Liver (tissue), 9 donors: Measurements from ENCODE around the gene CMC1. TPM values are rescaled to one million over a fixed set of nuclear protein-coding genes. Genes with fewer than 3 reads are reported as not detected.

Experiments used
- DNase-seq: peaks from one replicate; pipeline ENCODE4 v3.0.0-alpha.2; 2017; ENCODE audit warnings: low spot score
- H3K27ac ChIP-seq, 2 donors: one replicate each; pipeline ENCODE4 v1.7.0; 2013; ENCODE audit warnings: inconsistent platforms in 2 of 2, low read length in 2 of 2, control low read depth in 1 of 2, low read depth in 1 of 2, mild to moderate bottlenecking in 1 of 2
- H3K27me3 ChIP-seq, 4 donors: one replicate each; pipeline versions ENCODE4 v1.6.1 to v1.7.0; 2013; ENCODE audit warnings: low read length in 3 of 4, inconsistent platforms in 1 of 4, mild to moderate bottlenecking in 1 of 4, moderate library complexity in 1 of 4; ENCODE audit not compliant: control insufficient read depth in 4 of 4, insufficient read depth in 4 of 4
- H3K36me3 ChIP-seq, 4 donors: one replicate each; pipeline versions ENCODE4 v1.6.1 to v1.7.0; 2013; ENCODE audit warnings: low read length in 3 of 4, mild to moderate bottlenecking in 3 of 4, low read depth in 1 of 4, moderate library complexity in 1 of 4; ENCODE audit not compliant: control insufficient read depth in 4 of 4, insufficient read depth in 3 of 4
- H3K4me1 ChIP-seq, 4 donors: one replicate each; pipeline versions ENCODE4 v1.6.1 to v1.7.0; 2013; ENCODE audit warnings: low read length in 3 of 4, mild to moderate bottlenecking in 3 of 4, moderate library complexity in 1 of 4; ENCODE audit not compliant: control insufficient read depth in 4 of 4, insufficient read depth in 4 of 4
- H3K4me3 ChIP-seq, 3 donors: one replicate each; pipeline versions ENCODE4 v1.6.1 to v1.7.0; 2013; ENCODE audit warnings: low read length in 3 of 3, control low read depth in 1 of 3, low read depth in 1 of 3, mild to moderate bottlenecking in 1 of 3
- H3K9ac ChIP-seq, 2 donors: one replicate each; pipeline ENCODE4 v1.7.0; 2013; ENCODE audit warnings: low read length in 2 of 2, mild to moderate bottlenecking in 2 of 2, moderate library complexity in 2 of 2, control low read depth in 1 of 2, low read depth in 1 of 2
- H3K9me3 ChIP-seq, 4 donors: one replicate each; pipeline versions ENCODE4 v1.6.1 to v1.7.0; 2013; ENCODE audit warnings: low read length in 3 of 4; ENCODE audit not compliant: control insufficient read depth in 4 of 4
- FOXA2 ChIP-seq: IDR thresholded peaks from 2 replicates; pipeline ENCODE4 v1.6.1; 2016; ENCODE audit warnings: antibody characterized with exemption
- GABPA ChIP-seq, 2 donors: IDR thresholded peaks in 1 of 2; conservative IDR thresholded peaks in 1 of 2; 2 replicates each; pipeline ENCODE4 v1.6.1; 2016; ENCODE audit warnings: antibody characterized with exemption in 2 of 2, mild to moderate bottlenecking in 1 of 2, moderate library complexity in 1 of 2
- HNF4A ChIP-seq, 2 donors: conservative IDR thresholded peaks; 2 replicates each; pipeline ENCODE4 v1.6.1; 2016; ENCODE audit warnings: antibody characterized with exemption in 2 of 2, mild to moderate bottlenecking in 2 of 2
- HNF4G ChIP-seq: IDR thresholded peaks from 2 replicates; pipeline ENCODE4 v1.6.1; 2016; ENCODE audit warnings: antibody characterized with exemption
- JUND ChIP-seq, 2 donors: IDR thresholded peaks; 2 replicates each; pipeline ENCODE4 v1.6.1; 2016; ENCODE audit warnings: antibody characterized with exemption in 2 of 2
- NR2F2 ChIP-seq: IDR thresholded peaks from 2 replicates; pipeline ENCODE4 v1.6.1; 2016; ENCODE audit warnings: antibody characterized with exemption
- RAD21 ChIP-seq, 2 donors: IDR thresholded peaks; 2 replicates each; pipeline ENCODE4 v1.6.1; 2016; ENCODE audit warnings: antibody characterized with exemption in 2 of 2, mild to moderate bottlenecking in 2 of 2
- RXRA ChIP-seq, 2 donors: IDR thresholded peaks; 2 replicates each; pipeline ENCODE4 v1.6.1; 2017 to 2018; ENCODE audit warnings: antibody characterized with exemption in 2 of 2, mild to moderate bottlenecking in 1 of 2
- SP1 ChIP-seq: IDR thresholded peaks from 2 replicates; pipeline ENCODE4 v1.6.1; 2018; ENCODE audit warnings: antibody characterized with exemption, mild to moderate bottlenecking
- TAF1 ChIP-seq: conservative IDR thresholded peaks from 2 replicates; pipeline ENCODE4 v1.6.1; 2016; ENCODE audit warnings: antibody characterized with exemption, mild to moderate bottlenecking
- YY1 ChIP-seq: IDR thresholded peaks from 2 replicates; pipeline ENCODE4 v1.6.1; 2016; ENCODE audit warnings: antibody characterized with exemption, mild to moderate bottlenecking
- WGBS: extraction: QIAGEN DNeasy Blood & Tissue Kit; methylation state at CpG from one replicate; pipeline ENCODE4 v1.1.7; 2013; 5-methylcytosine and 5-hydroxymethylcytosine counted together
- polyA plus RNA-seq, 2 donors: library from polyadenylated mRNA; stranded (reverse) in 1 of 2; unstranded in 1 of 2; fragments of 200-250 nt in 1 of 2; fragments of >200 nt in 1 of 2; fragmentation: Nextera tagmentation in 1 of 2; extraction: Ambion mirVana in 1 of 2; gene quantifications; one replicate each; pipeline versions ENCODE4 v1.2.1 to v1.2.3, GENCODE V29; 2013 to 2015
- total RNA-seq, 2 donors: library from RNA; depleted of rRNA; stranded (reverse); fragments of >200 nt; gene quantifications; one replicate each; pipeline ENCODE4 v1.2.3, GENCODE V29; 2014
- TF ChIP-seq, protein P1 (sequence below): fragments of 150-350 bp; IDR thresholded peaks from 2 replicates; pipeline ENCODE4 v1.5.1; 2017; ENCODE audit warnings: improper control_type of control experiment, low read depth, low read length; ENCODE audit not compliant: missing input control
- TF ChIP-seq, protein P2 (sequence below): IDR thresholded peaks from 2 replicates; pipeline ENCODE4 v1.6.1; 2016; ENCODE audit warnings: antibody characterized with exemption
- TF ChIP-seq, protein P3 (sequence below): IDR thresholded peaks from 2 replicates; pipeline ENCODE4 v1.6.1; 2016; ENCODE audit warnings: antibody characterized with exemption
- TF ChIP-seq, protein P4 (sequence below): IDR thresholded peaks from 2 replicates; pipeline ENCODE4 v1.6.1; 2016; ENCODE audit warnings: antibody characterized with exemption
- TF ChIP-seq, protein P5 (sequence below): IDR thresholded peaks from 2 replicates; pipeline ENCODE4 v1.6.1; 2016; ENCODE audit warnings: antibody characterized with exemption, mild to moderate bottlenecking
- donor health status: healthy.
- donor health status: healthy.
- donor health status: healthy.
- donor health status: healthy.
- donor health status: healthy.

Gene CMC1
- total and polyA plus RNA-seq, 4 donors, result 4.2 to 58.4 (median 15.6) TPM

DNA sequence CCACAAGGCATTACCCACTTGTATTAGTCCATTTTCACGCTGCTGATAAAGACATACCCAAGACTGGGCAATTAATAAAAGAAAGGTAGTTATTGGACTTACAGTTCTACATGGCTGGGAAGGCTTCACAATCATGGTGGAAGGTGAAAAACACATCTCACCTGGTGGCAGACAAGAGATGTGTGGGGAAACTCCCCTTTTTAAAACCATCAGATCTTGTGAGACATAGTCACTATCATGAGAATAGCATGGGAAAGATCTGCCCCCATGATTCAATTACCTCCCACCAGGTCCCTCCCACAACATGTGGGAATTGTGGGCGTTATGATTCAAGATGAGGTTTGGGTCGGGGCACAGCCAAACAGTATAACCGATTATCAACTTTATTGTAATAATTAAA, 17.0 kb upstream of the CMC1 start:
- no peak overlapping the region for H3K9ac ChIP-seq
- 92% methylated on average over 4 of the region's 4 CpGs for WGBS
- TF ChIP-seq, protein P1, sequence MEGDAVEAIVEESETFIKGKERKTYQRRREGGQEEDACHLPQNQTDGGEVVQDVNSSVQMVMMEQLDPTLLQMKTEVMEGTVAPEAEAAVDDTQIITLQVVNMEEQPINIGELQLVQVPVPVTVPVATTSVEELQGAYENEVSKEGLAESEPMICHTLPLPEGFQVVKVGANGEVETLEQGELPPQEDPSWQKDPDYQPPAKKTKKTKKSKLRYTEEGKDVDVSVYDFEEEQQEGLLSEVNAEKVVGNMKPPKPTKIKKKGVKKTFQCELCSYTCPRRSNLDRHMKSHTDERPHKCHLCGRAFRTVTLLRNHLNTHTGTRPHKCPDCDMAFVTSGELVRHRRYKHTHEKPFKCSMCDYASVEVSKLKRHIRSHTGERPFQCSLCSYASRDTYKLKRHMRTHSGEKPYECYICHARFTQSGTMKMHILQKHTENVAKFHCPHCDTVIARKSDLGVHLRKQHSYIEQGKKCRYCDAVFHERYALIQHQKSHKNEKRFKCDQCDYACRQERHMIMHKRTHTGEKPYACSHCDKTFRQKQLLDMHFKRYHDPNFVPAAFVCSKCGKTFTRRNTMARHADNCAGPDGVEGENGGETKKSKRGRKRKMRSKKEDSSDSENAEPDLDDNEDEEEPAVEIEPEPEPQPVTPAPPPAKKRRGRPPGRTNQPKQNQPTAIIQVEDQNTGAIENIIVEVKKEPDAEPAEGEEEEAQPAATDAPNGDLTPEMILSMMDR, result no peak
- TF ChIP-seq, protein P2, sequence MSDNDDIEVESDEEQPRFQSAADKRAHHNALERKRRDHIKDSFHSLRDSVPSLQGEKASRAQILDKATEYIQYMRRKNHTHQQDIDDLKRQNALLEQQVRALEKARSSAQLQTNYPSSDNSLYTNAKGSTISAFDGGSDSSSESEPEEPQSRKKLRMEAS, result no peak
- no peak for TF ChIP-seq GABPA (IDR thresholded peaks at IDR 0.05 in 1 of 2, conservative IDR thresholded peaks at IDR 0.05 in 1 of 2)
- no peak for TF ChIP-seq JUND (IDR thresholded peaks at IDR 0.05)
- no peak for TF ChIP-seq HNF4G
- TF ChIP-seq FOXA2, result no peak
- TF ChIP-seq RAD21 (IDR thresholded peaks at IDR 0.05), result no peak
- no peak for TF ChIP-seq RXRA (IDR thresholded peaks at IDR 0.05)
- TF ChIP-seq, protein P3, sequence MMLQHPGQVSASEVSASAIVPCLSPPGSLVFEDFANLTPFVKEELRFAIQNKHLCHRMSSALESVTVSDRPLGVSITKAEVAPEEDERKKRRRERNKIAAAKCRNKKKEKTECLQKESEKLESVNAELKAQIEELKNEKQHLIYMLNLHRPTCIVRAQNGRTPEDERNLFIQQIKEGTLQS, result no peak
- TF ChIP-seq TAF1, result no peak
- no peak for TF ChIP-seq NR2F2
- TF ChIP-seq YY1, result no peak

DNA sequence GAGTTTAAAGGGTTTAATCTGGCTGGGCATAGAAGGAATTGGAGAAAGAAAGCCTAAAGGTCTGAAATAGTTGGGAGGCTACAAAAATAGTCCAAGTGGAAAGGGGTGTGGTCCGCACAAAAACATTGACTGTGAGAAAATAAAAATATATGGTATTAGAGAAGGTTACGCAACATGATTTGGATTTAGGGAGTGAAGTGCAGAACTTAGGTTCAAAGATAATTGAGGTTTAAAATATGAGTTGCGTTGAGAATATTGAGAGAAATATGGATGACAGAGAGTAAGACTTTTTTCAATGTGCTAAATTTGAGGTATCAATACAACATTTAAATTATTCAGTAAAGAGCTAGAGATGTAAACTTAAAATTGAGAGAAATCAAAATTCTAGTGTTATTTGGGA, 15.4 kb upstream of the CMC1 start:
- Histone ChIP-seq H3K27me3 (no peaks in the 10 kb centered on the region), H3K27ac (no peak overlapping the region), H3K9ac (no peak overlapping the region), H3K4me3 (no peak overlapping the region), H3K4me1 (no peaks in the 10 kb centered on the region), H3K9me3 (no peaks in the 10 kb centered on the region), H3K36me3 (no peaks in the 10 kb centered on the region)
- TF ChIP-seq RXRA (IDR thresholded peaks at IDR 0.05) (no peak), TAF1 (no peak), HNF4G (no peak), FOXA2 (no peak), YY1 (no peak), HNF4A (conservative IDR thresholded peaks at IDR 0.05) (no peak), JUND (IDR thresholded peaks at IDR 0.05) (no peak), SP1 (no peak)
- TF ChIP-seq, protein P4, sequence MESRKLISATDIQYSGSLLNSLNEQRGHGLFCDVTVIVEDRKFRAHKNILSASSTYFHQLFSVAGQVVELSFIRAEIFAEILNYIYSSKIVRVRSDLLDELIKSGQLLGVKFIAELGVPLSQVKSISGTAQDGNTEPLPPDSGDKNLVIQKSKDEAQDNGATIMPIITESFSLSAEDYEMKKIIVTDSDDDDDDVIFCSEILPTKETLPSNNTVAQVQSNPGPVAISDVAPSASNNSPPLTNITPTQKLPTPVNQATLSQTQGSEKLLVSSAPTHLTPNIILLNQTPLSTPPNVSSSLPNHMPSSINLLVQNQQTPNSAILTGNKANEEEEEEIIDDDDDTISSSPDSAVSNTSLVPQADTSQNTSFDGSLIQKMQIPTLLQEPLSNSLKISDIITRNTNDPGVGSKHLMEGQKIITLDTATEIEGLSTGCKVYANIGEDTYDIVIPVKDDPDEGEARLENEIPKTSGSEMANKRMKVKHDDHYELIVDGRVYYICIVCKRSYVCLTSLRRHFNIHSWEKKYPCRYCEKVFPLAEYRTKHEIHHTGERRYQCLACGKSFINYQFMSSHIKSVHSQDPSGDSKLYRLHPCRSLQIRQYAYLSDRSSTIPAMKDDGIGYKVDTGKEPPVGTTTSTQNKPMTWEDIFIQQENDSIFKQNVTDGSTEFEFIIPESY, result no peak
- TF ChIP-seq, protein P2, result no peak
- TF ChIP-seq, protein P5, sequence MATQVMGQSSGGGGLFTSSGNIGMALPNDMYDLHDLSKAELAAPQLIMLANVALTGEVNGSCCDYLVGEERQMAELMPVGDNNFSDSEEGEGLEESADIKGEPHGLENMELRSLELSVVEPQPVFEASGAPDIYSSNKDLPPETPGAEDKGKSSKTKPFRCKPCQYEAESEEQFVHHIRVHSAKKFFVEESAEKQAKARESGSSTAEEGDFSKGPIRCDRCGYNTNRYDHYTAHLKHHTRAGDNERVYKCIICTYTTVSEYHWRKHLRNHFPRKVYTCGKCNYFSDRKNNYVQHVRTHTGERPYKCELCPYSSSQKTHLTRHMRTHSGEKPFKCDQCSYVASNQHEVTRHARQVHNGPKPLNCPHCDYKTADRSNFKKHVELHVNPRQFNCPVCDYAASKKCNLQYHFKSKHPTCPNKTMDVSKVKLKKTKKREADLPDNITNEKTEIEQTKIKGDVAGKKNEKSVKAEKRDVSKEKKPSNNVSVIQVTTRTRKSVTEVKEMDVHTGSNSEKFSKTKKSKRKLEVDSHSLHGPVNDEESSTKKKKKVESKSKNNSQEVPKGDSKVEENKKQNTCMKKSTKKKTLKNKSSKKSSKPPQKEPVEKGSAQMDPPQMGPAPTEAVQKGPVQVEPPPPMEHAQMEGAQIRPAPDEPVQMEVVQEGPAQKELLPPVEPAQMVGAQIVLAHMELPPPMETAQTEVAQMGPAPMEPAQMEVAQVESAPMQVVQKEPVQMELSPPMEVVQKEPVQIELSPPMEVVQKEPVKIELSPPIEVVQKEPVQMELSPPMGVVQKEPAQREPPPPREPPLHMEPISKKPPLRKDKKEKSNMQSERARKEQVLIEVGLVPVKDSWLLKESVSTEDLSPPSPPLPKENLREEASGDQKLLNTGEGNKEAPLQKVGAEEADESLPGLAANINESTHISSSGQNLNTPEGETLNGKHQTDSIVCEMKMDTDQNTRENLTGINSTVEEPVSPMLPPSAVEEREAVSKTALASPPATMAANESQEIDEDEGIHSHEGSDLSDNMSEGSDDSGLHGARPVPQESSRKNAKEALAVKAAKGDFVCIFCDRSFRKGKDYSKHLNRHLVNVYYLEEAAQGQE, result no peak
- TF ChIP-seq, protein P3, result no peak
- TF ChIP-seq, protein P1, result no peak
- DNase-seq, result no peak
- 97% methylated on average over 3 of the region's 3 CpGs for WGBS

More for the DNA sequence above, 17.0 kb upstream of the CMC1 start:
- Histone ChIP-seq H3K27ac (no peak overlapping the region), H3K9me3 (no peaks in the 10 kb centered on the region), H3K36me3 (no peaks in the 10 kb centered on the region), H3K27me3 (no peaks in the 10 kb centered on the region), H3K4me3 (no peak overlapping the region), H3K4me1 (no peaks in the 10 kb centered on the region)
- no peak for DNase-seq
